Smooth muscle cell (in vitro differentiated cells): ENCODE measurements around the gene CHST10. TPM values are rescaled to one million over a fixed set of nuclear protein-coding genes. Genes with fewer than 3 reads are reported as not detected.
"Not testable (repeated sequence)": the region's sequence is repeated elsewhere in the genome, so short reads cannot be mapped to it uniquely, and the experiment has no call there.

Source experiments
- DNase-seq: peaks from one replicate; lab custom pipeline; 2025; ENCODE audit not compliant: unreplicated experiment; lab: John Stamatoyannopoulos, UW
- H2AFZ ChIP-seq: fragments of 200-600 bp; sonication (generic); 2 replicates; pipeline ENCODE4 v1.6.0; 2016; ENCODE audit warnings: antibody characterized with exemption, low read depth, mild to moderate bottlenecking
- H3F3A ChIP-seq: fragments of 200-600 bp; sonication (generic); 2 replicates; pipeline ENCODE4 v1.6.0; 2017; ENCODE audit warnings: antibody characterized with exemption, low read depth
- H3K27ac ChIP-seq: fragments of 200-600 bp; sonication (generic); 2 replicates; pipeline ENCODE4 v1.5.1; 2016; ENCODE audit warnings: low read depth, mild to moderate bottlenecking
- H3K27me3 ChIP-seq: fragments of 200-600 bp; sonication (generic); 2 replicates; pipeline ENCODE4 v1.6.1; 2016; ENCODE audit warnings: low read depth, mild to moderate bottlenecking
- H3K36me3 ChIP-seq: fragments of 200-600 bp; sonication (generic); 2 replicates; pipeline ENCODE4 v1.5.1; 2016; ENCODE audit warnings: low read depth
- H3K4me1 ChIP-seq: fragments of 200-600 bp; sonication (generic); 2 replicates; pipeline ENCODE4 v1.5.1; 2016; ENCODE audit warnings: low read depth
- H3K4me2 ChIP-seq: fragments of 200-600 bp; sonication (generic); 2 replicates; pipeline ENCODE4 v1.6.0; 2016; ENCODE audit warnings: mild to moderate bottlenecking
- H3K4me3 ChIP-seq: fragments of 200-600 bp; sonication (generic); 2 replicates; pipeline ENCODE4 v1.5.1; 2016; ENCODE audit warnings: mild to moderate bottlenecking
- H3K79me2 ChIP-seq: fragments of 200-600 bp; sonication (generic); 2 replicates; pipeline ENCODE4 v1.6.0; 2016; ENCODE audit warnings: low read depth, mild to moderate bottlenecking
- H3K9ac ChIP-seq: fragments of 200-600 bp; sonication (generic); 2 replicates; pipeline ENCODE4 v1.6.0; 2016; ENCODE audit warnings: low read depth
- H3K9me3 ChIP-seq: fragments of 200-600 bp; sonication (generic); replicated peaks from 2 replicates; pipeline ENCODE4 v1.5.1; 2016; ENCODE audit warnings: low read depth
- H4K20me1 ChIP-seq: fragments of 200-600 bp; sonication (generic); 2 replicates; pipeline ENCODE4 v1.6.0; 2016; ENCODE audit warnings: low read depth
- WGBS: methylation state at CpG from one replicate; pipeline ENCODE4 v1.1.7; 2016; ENCODE audit warnings: low lambda C conversion rate; 5-methylcytosine and 5-hydroxymethylcytosine counted together
- polyA plus RNA-seq: library from polyadenylated mRNA; unstranded; fragments of >200 nt; fragmentation: Nextera tagmentation; extraction: Ambion mirVana; gene quantifications from 2 replicates; pipeline ENCODE4 v1.2.1, GENCODE V29; 2016
- total RNA-seq: library from RNA; depleted of rRNA; stranded (reverse); fragments of >200 nt; gene quantifications from 2 replicates; pipeline ENCODE4 v1.2.3, GENCODE V29; 2014
- TF ChIP-seq, protein P1 (sequence below): fragments of 200-600 bp; sonication (generic); IDR thresholded peaks from 2 replicates; pipeline ENCODE4 v1.5.1; 2017; ENCODE audit warnings: borderline replicate concordance, mild to moderate bottlenecking, antibody characterized with exemption; ENCODE audit not compliant: insufficient read depth, poor library complexity, severe bottlenecking

The CHST10 gene
- total and polyA plus RNA-seq, 2 experiments from 2014 or later = 8.9 to 9.5 TPM

GRCh38 chr2:100358554-100358953 lies 58.9 kb downstream of the CHST10 start:
- Histone ChIP-seq H3K27me3 (no peaks in the 10 kb centered on the region), H3K4me3 (no peak overlapping the region), H4K20me1 (no peaks in the 10 kb centered on the region), H3K27ac (no peak overlapping the region), H3K79me2 (no peaks in the 10 kb centered on the region), H2AFZ (no peak overlapping the region), H3F3A (no peaks in the 10 kb centered on the region), H3K4me2 (no peak overlapping the region), H3K36me3 (no peaks in the 10 kb centered on the region), H3K4me1 (no peaks in the 10 kb centered on the region), H3K9ac (no peak overlapping the region), H3K9me3 (no peaks in the 10 kb centered on the region)
- TF ChIP-seq, protein P1, sequence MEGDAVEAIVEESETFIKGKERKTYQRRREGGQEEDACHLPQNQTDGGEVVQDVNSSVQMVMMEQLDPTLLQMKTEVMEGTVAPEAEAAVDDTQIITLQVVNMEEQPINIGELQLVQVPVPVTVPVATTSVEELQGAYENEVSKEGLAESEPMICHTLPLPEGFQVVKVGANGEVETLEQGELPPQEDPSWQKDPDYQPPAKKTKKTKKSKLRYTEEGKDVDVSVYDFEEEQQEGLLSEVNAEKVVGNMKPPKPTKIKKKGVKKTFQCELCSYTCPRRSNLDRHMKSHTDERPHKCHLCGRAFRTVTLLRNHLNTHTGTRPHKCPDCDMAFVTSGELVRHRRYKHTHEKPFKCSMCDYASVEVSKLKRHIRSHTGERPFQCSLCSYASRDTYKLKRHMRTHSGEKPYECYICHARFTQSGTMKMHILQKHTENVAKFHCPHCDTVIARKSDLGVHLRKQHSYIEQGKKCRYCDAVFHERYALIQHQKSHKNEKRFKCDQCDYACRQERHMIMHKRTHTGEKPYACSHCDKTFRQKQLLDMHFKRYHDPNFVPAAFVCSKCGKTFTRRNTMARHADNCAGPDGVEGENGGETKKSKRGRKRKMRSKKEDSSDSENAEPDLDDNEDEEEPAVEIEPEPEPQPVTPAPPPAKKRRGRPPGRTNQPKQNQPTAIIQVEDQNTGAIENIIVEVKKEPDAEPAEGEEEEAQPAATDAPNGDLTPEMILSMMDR = no peak
- WGBS = 90% methylated on average over 2 of the region's 2 CpGs
- DNase-seq = no peak

DNA sequence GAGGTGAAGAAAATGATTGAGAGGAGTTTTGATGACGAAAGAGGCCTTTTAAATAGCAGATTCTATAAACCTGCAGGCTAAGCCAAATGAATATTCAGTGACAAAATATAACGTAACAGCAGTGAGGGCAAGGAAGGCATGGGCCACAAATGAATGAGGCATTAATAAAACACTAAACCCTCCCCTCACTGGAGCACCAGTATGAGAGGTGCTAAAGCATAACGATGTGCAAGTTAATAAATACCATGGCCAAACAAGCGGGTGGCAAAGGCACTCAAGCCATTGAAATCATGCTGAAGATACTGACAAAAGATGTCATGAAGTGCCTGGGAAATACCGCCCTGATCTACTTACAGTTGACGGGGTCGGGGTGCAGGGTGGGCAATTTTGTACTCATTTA lies 64.9 kb downstream of the CHST10 start:
- Histone ChIP-seq H3K79me2 (no peaks in the 10 kb centered on the region), H3K4me2 (no peak overlapping the region), H3K36me3 (no peaks in the 10 kb centered on the region), H2AFZ (no peak overlapping the region), H3F3A (no peaks in the 10 kb centered on the region), H3K9me3 (no peaks in the 10 kb centered on the region), H4K20me1 (no peaks in the 10 kb centered on the region), H3K4me3 (no peak overlapping the region), H3K27me3 (no peaks in the 10 kb centered on the region), H3K4me1 (no peaks in the 10 kb centered on the region), H3K27ac (no peak overlapping the region), H3K9ac (no peak overlapping the region)
- TF ChIP-seq, protein P1 = no peak
- no peak for DNase-seq
- 91% methylated on average over 7 of the region's 7 CpGs for WGBS

DNA sequence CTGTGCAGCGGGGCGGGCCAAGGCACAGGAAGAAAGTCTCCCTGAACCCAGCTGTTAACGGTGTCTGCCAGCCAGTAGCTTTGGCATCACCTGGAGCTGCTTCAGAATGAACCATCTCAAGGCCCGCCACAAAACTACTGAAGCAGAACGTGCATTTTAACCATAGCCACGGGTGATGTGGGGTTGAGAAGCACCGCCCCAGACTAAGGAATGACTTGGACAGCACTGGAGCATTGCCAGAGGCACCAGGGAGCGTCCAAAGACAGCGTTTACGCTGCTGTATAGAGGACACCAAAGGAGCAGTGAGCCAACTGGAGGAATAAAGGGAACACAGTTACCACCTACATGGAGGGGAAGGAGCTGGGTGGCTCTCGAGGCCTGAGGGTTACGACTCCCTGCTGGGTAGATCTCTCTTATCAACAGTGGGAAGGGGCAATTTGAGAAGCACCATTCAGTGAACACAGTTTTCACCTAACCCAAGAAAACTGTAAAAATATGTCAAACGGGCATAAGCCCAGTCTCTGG lies 66.7 kb downstream of the CHST10 start:
- H3K4me1 ChIP-seq = no peaks in the 10 kb centered on the region
- H3K79me2 ChIP-seq = no peaks in the 10 kb centered on the region
- no peaks in the 10 kb centered on the region for H3K36me3 ChIP-seq
- H2AFZ ChIP-seq = no peak overlapping the region
- H3K27me3 ChIP-seq = no peaks in the 10 kb centered on the region
- H3K4me3 ChIP-seq = no peak overlapping the region
- H3K4me2 ChIP-seq = no peak overlapping the region
- TF ChIP-seq, protein P1 = no peak
- no peaks in the 10 kb centered on the region for H3K9me3 ChIP-seq
- no peaks in the 10 kb centered on the region for H3F3A ChIP-seq
- no peak overlapping the region for H3K9ac ChIP-seq
- no peak for DNase-seq
- H4K20me1 ChIP-seq = no peaks in the 10 kb centered on the region
- H3K27ac ChIP-seq = no peak overlapping the region
- WGBS = 88% methylated on average over 13 of the region's 13 CpGs

DNA sequence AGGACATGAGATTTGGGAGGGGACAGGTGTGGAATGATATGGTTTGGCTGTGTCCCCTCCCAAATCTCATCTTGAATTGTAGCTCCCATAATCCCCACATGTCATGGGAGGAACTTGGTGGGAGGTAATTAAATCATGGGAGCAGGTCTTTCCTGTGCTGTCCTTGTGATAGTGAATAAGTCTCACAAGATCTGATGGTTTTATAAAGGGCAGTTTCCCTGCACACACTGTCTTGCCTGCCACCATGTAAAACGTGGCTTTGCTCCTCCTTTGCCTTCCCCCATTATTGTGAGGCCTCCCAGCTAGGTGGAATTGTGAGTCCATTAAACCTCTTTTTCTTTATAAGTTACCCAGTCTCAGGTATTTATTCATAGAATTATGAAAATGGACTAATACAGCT lies 72.3 kb downstream of the CHST10 start:
- not testable (repeated sequence) for H3F3A ChIP-seq, H2AFZ ChIP-seq, H3K4me1 ChIP-seq, H3K4me3 ChIP-seq, H3K4me2 ChIP-seq, H3K27me3 ChIP-seq, H3K79me2 ChIP-seq, H3K36me3 ChIP-seq, H3K27ac ChIP-seq, DNase-seq, H4K20me1 ChIP-seq, H3K9ac ChIP-seq, H3K9me3 ChIP-seq
- 52% methylated on average over 1 of the region's 1 CpG for WGBS
